Ramos (cell line): ENCODE measurements around the gene FTO.

Experiments
- in situ Hi-C: fragments of 300-500 bp; cut with MboI; formaldehyde crosslinking; loops from one replicate; pipeline ENCODE4 v1.14.3; 2022; ENCODE audit warnings: low sequenced_read_pairs; ENCODE audit not compliant: unreplicated experiment

FTO gene

GRCh38 chr16:53949715-53950410 lies 245.9 kb downstream of the FTO start:
- in situ Hi-C loops: no loop called here

GRCh38 chr16:53950677-53951076 lies 246.7 kb downstream of the FTO start:
- in situ Hi-C loops: no loop called here

DNA sequence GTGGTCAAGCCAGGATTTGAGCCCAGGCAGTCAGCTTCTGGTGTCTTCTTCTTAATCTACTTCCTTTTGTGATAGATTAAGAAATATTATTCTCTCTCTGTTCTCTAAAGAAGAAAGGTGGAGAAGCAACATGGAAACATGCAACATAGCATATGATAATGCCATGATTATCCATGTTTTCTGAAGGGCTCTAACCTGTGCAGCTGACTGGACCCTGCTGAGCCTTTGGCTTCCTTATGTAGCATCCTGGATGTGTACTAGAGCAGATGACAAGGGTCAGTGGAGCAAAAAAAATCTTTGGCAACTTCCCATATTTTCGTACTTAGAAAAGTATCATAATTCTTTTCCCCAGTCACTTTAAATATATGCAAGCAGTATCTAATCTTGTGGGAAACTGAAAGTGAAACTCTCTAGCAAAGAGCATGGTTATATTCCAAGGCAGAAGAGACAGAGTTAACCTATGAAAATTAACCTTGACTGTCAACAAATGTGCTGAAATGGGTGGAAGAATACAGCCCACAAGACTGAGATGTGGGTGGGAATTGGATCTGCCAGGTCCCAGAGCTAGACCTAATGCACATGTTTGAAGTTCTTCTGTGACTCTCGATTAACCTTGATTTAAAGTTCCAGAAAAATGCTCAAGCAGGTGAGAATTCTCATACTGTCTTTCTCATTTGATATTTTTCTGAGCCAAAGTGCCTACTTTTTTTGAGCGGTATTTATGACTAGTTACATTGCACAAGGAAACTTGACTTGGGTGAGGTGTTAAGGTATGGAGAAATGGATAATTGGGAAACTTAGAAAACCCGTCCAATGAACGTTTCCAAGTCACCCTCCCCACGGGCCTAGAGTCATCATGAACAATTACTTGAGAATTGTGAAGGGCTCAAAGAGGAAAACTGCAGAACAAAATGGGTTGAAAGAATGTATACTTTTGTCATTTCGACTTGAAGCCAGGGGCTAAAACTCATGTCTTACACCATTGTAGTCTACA lies 248.6 kb downstream of the FTO start:
- in situ Hi-C loops: no loop called here

DNA sequence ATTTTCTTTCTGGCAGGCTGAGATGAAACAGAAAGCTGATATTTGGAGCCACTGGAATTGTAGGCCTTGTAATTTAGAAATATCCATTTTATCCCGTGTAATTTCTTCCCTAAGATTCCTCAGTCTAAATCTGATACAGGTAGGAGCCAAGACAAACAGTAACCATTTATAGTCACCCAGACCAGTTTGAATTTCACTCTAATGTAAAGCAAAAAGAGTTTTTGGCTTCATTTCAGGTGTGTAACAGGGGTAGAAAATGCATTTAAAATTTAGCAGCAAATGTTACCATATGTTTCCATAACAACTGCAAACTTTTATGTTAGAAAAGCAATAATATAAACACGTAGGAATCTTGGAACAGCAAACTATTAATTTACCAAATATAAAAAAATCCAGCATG lies 249.4 kb downstream of the FTO start:
- in situ Hi-C loops: no loop called here

- in situ Hi-C loops: no loop called here
These were observed 251.4 kb downstream of the FTO start for GRCh38 chr16:53955221-53955875.

DNA sequence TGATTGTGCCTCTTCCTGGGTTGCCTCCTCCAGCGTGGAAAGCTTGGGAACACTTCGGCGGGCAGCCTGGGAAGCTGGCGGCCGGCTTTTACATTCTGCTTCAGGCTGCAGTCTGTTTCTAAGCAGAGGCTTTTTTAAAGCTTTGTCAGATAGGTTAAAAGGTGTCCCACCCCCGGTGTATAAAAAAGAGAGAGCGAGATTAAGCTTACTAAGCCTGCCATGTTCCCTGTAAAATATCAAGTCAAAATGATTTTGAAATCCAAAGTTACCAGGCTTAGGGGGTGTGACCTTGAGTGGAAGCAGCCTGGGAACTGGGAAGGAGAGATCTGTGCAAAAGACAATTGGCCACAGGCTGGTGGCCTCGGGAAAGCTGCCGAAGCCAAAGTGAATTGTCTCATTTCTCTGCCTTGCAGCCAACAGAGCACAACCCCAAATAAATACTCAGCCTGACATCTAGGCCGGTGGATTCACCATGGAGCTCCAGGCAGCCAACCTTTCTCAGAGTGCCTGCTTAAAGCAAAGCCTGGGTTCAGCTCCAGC lies 254.5 kb downstream of the FTO start:
- in situ Hi-C loops: no loop called here

DNA sequence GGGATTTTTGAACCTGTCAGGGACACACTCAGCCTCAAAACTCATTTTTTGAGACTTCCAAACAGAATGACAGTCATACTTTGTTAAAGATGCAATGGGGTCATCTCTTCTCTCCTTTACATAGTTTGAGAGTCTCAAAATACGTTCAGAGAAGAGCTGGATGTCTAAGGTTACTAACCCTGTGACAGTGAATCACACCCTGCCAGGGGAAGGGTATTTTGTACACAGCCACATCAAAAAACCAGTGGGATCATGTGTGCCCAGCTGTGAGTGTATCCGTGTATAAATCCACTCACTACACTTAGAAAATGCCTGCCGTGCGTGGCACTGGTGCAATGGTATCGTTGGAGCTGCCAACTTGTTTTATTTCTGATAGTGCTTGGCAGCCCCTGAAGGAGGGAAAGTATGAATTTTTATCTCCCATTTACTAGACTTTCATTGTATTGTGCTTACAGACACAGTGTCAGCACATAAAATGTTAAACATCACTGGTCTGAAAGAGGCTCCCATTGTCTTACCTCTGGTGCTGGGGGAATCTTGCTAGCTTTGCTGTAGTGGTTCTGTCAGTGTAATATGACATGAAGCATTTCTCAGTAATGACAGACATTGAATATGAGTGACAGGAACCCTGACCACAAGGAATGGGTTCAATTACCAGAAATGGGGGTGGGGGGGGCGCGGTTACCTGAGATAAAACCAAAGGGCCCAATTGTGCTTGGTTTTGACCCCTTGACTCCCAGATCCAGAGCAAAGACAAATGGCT lies 256.3 kb downstream of the FTO start:
- in situ Hi-C loops: no loop called here

GRCh38 chr16:53960954-53961616 lies 257.1 kb downstream of the FTO start:
- in situ Hi-C loops: no loop called here

DNA sequence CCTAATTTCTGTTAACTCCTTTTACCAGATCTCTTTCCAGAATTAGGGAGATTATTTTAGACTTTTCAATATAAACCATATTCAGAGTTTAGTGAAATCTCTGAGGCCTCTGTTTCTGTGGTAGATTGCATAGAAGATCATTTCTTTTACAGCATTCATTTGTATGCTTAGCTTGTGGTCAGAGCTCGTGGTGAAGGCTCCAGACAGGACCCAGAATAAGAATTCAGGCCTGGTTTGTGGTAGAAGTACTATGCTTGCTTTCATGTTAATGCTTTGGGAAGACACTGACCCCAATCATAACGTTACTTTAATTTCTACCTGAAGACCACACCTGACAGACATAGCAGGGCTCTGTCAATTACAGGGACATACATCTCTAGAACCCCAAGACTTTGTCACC lies 258.1 kb downstream of the FTO start:
- in situ Hi-C loops: no loop called here

- in situ Hi-C loops: no loop called here
These were observed 260.3 kb downstream of the FTO start for GRCh38 chr16:53964145-53964790.

GRCh38 chr16:53966821-53967571 lies 263.0 kb downstream of the FTO start:
- in situ Hi-C loops: no loop called here

DNA sequence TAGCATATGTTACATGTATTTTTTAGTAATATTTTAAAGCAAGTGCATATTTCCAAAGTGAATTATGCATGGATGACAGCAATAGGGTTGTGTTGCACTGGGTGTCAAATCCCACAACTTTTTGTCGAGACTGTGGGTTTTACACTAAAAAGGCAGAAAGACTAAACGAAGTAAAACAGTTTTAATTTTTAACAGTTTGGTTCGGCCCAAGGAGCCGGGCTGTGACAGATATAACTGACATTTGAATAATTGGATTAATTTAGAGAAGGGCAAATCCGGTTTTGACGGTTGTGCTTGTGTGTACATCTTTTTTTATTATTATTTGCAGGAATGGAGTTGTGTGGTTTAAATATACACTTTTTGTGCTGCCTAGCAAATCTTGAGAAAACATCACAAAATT lies 263.6 kb downstream of the FTO start:
- in situ Hi-C loops: no loop called here

GRCh38 chr16:53968454-53968853 lies 264.5 kb downstream of the FTO start:
- in situ Hi-C loops: no loop called here

GRCh38 chr16:53968896-53969295 lies 264.9 kb downstream of the FTO start:
- in situ Hi-C loops: no loop called here

GRCh38 chr16:53971616-53972015 lies 267.7 kb downstream of the FTO start:
- in situ Hi-C loops: no loop called here

DNA sequence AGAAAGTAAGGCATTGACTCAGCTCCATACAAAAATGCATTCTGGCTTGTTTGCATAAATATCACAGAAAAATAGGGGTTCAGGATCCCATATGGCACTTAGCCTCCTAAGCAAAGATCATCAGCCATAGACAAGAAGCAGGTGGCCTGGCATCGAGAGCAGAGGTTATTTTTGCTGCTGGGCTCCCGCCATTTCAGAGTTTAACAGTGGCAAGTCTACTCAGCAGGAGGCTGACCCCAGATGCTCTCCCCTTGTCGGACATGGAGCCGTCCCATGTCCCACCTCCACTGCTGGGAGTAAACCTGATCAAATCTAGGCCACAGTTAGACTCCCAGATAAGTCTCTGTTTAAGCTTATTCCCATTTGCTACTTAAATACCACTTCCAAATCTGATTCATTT lies 269.1 kb downstream of the FTO start:
- in situ Hi-C loops: no loop called here

GRCh38 chr16:53974484-53975080 lies 270.6 kb downstream of the FTO start:
- in situ Hi-C loops: no loop called here

DNA sequence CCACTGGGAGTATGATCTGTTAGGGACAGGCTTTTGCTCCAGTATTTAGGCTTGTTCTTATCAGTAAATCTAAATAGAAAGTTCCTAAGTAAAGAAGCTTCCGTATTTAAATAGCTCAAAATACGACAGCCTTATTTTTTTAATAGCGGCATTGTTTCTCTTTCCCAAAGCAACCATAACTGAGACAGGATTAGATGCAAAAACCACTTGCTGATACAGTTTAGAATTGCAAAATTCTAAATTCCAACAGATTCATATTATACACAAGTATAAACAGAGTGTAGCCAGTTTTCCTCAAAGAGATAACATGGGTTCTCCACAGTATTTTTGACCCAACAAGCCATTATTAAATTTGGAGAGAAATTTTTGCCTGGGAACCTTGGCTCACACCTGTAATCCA lies 276.7 kb downstream of the FTO start:
- in situ Hi-C loops: no loop called here
